HepG2 (cell line): Measurements from ENCODE around the gene COL18A1. TPM values are rescaled to one million over a fixed set of nuclear protein-coding genes. Genes with fewer than 3 reads are reported as not detected.
A peak's percentile ranks its signal among the peaks of the same experiment; 100 is the strongest.

Source experiments
- ATAC-seq: fragments of 200-7000 bp; cut with Tn5 transposase; 3 replicates; pipeline ENCODE4 v1.9.1; 2020; ENCODE audit warnings: mild to moderate bottlenecking, moderate library complexity
- BruUV-seq: library from RNA; stranded (reverse); fragments of 400-500 nt; replicated peaks from 2 replicates; lab custom pipeline; 2021; lab: Mats Ljungman, UMichigan
- CTCF ChIA-PET: fragments of 300-600 bp; formaldehyde crosslinking; extraction: SDS; loops from one replicate; lab custom pipeline; 2021; ENCODE audit warnings: low total read pairs, inconsistent platforms, low intra/inter-chr PET ratio; lab: Yijun Ruan, JAX
- POLR2A ChIA-PET: fragments of 350-600 bp; sonication (Branson Sonifier 250); formaldehyde crosslinking; loops from one replicate; lab custom pipeline; 2020; ENCODE audit warnings: antibody characterized with exemption, inconsistent platforms; lab: Yijun Ruan, JAX
- DNase-seq: peaks from one replicate; pipeline ENCODE4 v3.0.0-alpha.2; 2015; ENCODE audit warnings: low spot score
- FAIRE-seq: peaks from 3 replicates; lab custom pipeline; 2011; peaks lifted over from hg19 to GRCh38; lab: Jason Lieb, UNC
- H2AFZ ChIP-seq: one replicate; pipeline ENCODE4 v1.6.1; 2011; ENCODE audit warnings: low read length, inconsistent platforms
- H3K27ac ChIP-seq: fragments of 300-600 bp; 3 replicates; pipeline ENCODE4 v1.8.0; 2011; ENCODE audit warnings: mixed run types, mild to moderate bottlenecking, mixed read lengths, low read length, inconsistent platforms; ENCODE audit not compliant: insufficient read depth; ENCODE audit errors: extremely low read length
- H3K27me3 ChIP-seq, 2 experiments: fragments of 200-600 bp in 1 of 2; 2 replicates in 1 of 2; 3 replicates in 1 of 2; pipeline versions ENCODE4 v1.6.0 to v1.8.0; 2011; ENCODE audit warnings: low read length in 2 of 2, mild to moderate bottlenecking in 2 of 2, moderate library complexity in 2 of 2, inconsistent platforms in 1 of 2; ENCODE audit not compliant: insufficient read depth in 2 of 2, control insufficient read depth in 1 of 2
- H3K36me3 ChIP-seq, 2 experiments: fragments of 200-600 bp in 1 of 2; replicated peaks in 1 of 2; 2 replicates in 1 of 2; 3 replicates in 1 of 2; pipeline versions ENCODE4 v1.5.1 to v1.8.0; 2011; ENCODE audit warnings: low read length in 2 of 2, inconsistent platforms in 1 of 2; ENCODE audit not compliant: insufficient read depth in 2 of 2, control insufficient read depth in 1 of 2
- H3K4me1 ChIP-seq: 2 replicates; pipeline ENCODE4 v1.5.1; 2012; ENCODE audit warnings: low read length, inconsistent platforms; ENCODE audit not compliant: insufficient read depth
- H3K4me2 ChIP-seq: 2 replicates; pipeline ENCODE4 v1.6.0; 2011; ENCODE audit warnings: low read depth, low read length, inconsistent platforms
- H3K4me3 ChIP-seq, 3 experiments: fragments of 200-600 bp in 1 of 3; sonication (generic), shearing (Covaris generic) in 1 of 3; replicated peaks in 1 of 3; 2 replicates each; pipeline ENCODE4 v1.5.1; 2011 to 2016; ENCODE audit warnings: low read length in 3 of 3, inconsistent platforms in 2 of 3, low read depth in 2 of 3, mild to moderate bottlenecking in 2 of 3, control low read depth in 1 of 3, mixed read lengths in 1 of 3; ENCODE audit not compliant: insufficient read depth in 1 of 3
- H3K79me2 ChIP-seq: one replicate; pipeline ENCODE4 v1.6.1; 2011; ENCODE audit warnings: low read length, inconsistent platforms; ENCODE audit not compliant: insufficient read depth
- H3K9ac ChIP-seq: 2 replicates; pipeline ENCODE4 v1.6.0; 2011; ENCODE audit warnings: mild to moderate bottlenecking, low read depth, low read length, inconsistent platforms; ENCODE audit not compliant: insufficient read depth
- H3K9me3 ChIP-seq: 2 replicates; pipeline ENCODE4 v1.5.1; 2012; ENCODE audit warnings: mild to moderate bottlenecking, low read length
- H4K20me1 ChIP-seq: 2 replicates; pipeline ENCODE4 v1.6.0; 2011; ENCODE audit warnings: inconsistent platforms, mild to moderate bottlenecking, low read length, moderate library complexity; ENCODE audit not compliant: insufficient read depth
- AGO2 ChIP-seq: fragments of 200-400 bp; formaldehyde crosslinking; optimal IDR thresholded peaks from 2 replicates; pipeline ENCODE3; 2017; ENCODE audit warnings: mild to moderate bottlenecking, low read depth, low read length, moderate library complexity
- IRF9 ChIP-seq: sonication (generic); formaldehyde crosslinking; IDR thresholded peaks from 2 replicates; pipeline ENCODE4 v1.8.0; 2022; ENCODE audit warnings: missing genetic modification reagents, mild to moderate bottlenecking, borderline replicate concordance
- ZBTB3 ChIP-seq: sonication (generic); formaldehyde crosslinking; IDR thresholded peaks from 2 replicates; pipeline ENCODE4 v1.4.0; 2020; ENCODE audit warnings: low read depth, mild to moderate bottlenecking, moderate library complexity, missing genetic modification reagents, borderline replicate concordance
- ZNF883 ChIP-seq: sonication (generic); formaldehyde crosslinking; IDR thresholded peaks from 2 replicates; pipeline ENCODE4 v1.5.1; 2020; ENCODE audit warnings: mild to moderate bottlenecking, missing genetic modification reagents; ENCODE audit errors: not compliant biosample characterization
- WGBS: methylation state at CpG from one replicate; pipeline ENCODE4 v1.1.6; 2017; ENCODE audit warnings: low lambda C conversion rate; 5-methylcytosine and 5-hydroxymethylcytosine counted together
- in situ Hi-C: cut with HindIII; loops from 2 replicates; pipeline ENCODE4 v1.10.0; 2017; ENCODE audit warnings: low pct_unique_long_range_greater_than_20kb; ENCODE audit not compliant: extremely low pct_ligation_motif_present
- intact Hi-C: fragments of 100-400 bp; cut with micrococcal nuclease; formaldehyde crosslinking; loops from one replicate; pipeline ENCODE4 v1.10.0; 2022; ENCODE audit not compliant: unreplicated experiment
- polyA plus RNA-seq, 8 experiments: library from polyadenylated mRNA; depleted of rRNA in 3 of 8; stranded (reverse) in 7 of 8; unstranded in 1 of 8; fragments of >200 nt; fragmentation: Illumina TruSeq in 4 of 8; extraction: Trizol in 4 of 8; gene quantifications; 2 replicates each; pipeline versions ENCODE4 v1.2.1 to v1.2.3, GENCODE V29; 2011 to 2016; ENCODE audit warnings: low read depth in 4 of 8, missing spikeins in 1 of 8, mixed read lengths in 1 of 8; ENCODE audit not compliant: insufficient read depth in 1 of 8
- total RNA-seq, 5 experiments: library from RNA; depleted of rRNA; stranded (reverse); fragments of >200 nt; fragmentation: Illumina TruSeq; extraction: Trizol; gene quantifications; 2 replicates each; pipeline ENCODE4 v1.2.3, GENCODE V29; 2016; ENCODE audit warnings: low read depth in 1 of 5
- TF ChIP-seq, protein P1 (sequence below): fragments of 450-650 bp; IDR thresholded peaks from 2 replicates; pipeline ENCODE4 v1.6.1; 2017
- TF ChIP-seq, protein P2 (sequence below): sonication (generic); formaldehyde crosslinking; IDR thresholded peaks from 2 replicates; pipeline ENCODE4 v1.5.1; 2020; ENCODE audit warnings: mild to moderate bottlenecking, moderate library complexity, missing genetic modification reagents

Gene COL18A1
- total and polyA plus RNA-seq, 2 of the 13 experiments (the other 11 are each of a cell fraction or from before 2014, with no cell fraction given) = 79.0 to 102 TPM

- intact Hi-C loops = no loop called here
- Histone ChIP-seq H3K36me3 (peaks cover 4 to 5% of the 10 kb centered on the region in 2 experiments; a peak in 1 of 5 replicates), H3K4me3 (no peak overlapping the region), H3K4me2 (no peak overlapping the region), H4K20me1 (peaks cover 22% of the 10 kb centered on the region; the same call in 1 of the 2 replicates)
- POLR2A ChIA-PET = interaction anchor here (2.0 to 8.9 kb wide), 2 partner anchors 15 to 47 kb away, joined by 22 to 210 read pairs; no protein-coding TSS in a partner anchor
- TF ChIP-seq, protein P1, sequence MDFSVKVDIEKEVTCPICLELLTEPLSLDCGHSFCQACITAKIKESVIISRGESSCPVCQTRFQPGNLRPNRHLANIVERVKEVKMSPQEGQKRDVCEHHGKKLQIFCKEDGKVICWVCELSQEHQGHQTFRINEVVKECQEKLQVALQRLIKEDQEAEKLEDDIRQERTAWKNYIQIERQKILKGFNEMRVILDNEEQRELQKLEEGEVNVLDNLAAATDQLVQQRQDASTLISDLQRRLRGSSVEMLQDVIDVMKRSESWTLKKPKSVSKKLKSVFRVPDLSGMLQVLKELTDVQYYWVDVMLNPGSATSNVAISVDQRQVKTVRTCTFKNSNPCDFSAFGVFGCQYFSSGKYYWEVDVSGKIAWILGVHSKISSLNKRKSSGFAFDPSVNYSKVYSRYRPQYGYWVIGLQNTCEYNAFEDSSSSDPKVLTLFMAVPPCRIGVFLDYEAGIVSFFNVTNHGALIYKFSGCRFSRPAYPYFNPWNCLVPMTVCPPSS = no peak
- TF ChIP-seq ZNF883 (CRISPR knock-in tag) (no peak), AGO2 (peak; percentile 52), IRF9 (CRISPR knock-in tag) (no peak), ZBTB3 (CRISPR knock-in tag) (no peak)
- TF ChIP-seq, protein P2, sequence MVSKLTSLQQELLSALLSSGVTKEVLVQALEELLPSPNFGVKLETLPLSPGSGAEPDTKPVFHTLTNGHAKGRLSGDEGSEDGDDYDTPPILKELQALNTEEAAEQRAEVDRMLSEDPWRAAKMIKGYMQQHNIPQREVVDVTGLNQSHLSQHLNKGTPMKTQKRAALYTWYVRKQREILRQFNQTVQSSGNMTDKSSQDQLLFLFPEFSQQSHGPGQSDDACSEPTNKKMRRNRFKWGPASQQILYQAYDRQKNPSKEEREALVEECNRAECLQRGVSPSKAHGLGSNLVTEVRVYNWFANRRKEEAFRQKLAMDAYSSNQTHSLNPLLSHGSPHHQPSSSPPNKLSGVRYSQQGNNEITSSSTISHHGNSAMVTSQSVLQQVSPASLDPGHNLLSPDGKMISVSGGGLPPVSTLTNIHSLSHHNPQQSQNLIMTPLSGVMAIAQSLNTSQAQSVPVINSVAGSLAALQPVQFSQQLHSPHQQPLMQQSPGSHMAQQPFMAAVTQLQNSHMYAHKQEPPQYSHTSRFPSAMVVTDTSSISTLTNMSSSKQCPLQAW (CRISPR knock-in tag) = no peak
- TF ChIP-seq, all 625 proteins: peak for 1
- FAIRE-seq = no peak
- no TSS peak for BruUV-seq
- Histone ChIP-seq H3K9ac (no peak overlapping the region), H3K4me1 (peaks cover 97% of the 10 kb centered on the region), H3K27me3 (no peaks in the 10 kb centered on the region), H2AFZ (no peak overlapping the region), H3K79me2 (peaks cover 77% of the 10 kb centered on the region), H3K9me3 (no peaks in the 10 kb centered on the region), H3K27ac (peak overlapping the region; percentile 88)
- CTCF ChIA-PET = no interaction called here
- WGBS = 98% methylated on average over 13 of the region's 37 CpGs
- ATAC-seq = no peak
- no peak for DNase-seq
- in situ Hi-C loops = no loop called here
Measured at GRCh38 chr21:45424854-45425795, 20.2 kb downstream of the COL18A1 start.
